HG02973 (cell line): ENCODE results near the gene PLXDC2.
"Not testable (repeated sequence)": the region's sequence is repeated elsewhere in the genome, so short reads cannot be mapped to it uniquely, and the experiment has no call there.

Source experiments
- ATAC-seq: cut with Tn5 transposase; IDR thresholded peaks from one replicate; pipeline ENCODE4 v1.9.1; 2021; ENCODE audit warnings: moderate library complexity; ENCODE audit not compliant: unreplicated experiment

PLXDC2 gene

GRCh38 chr10:19970256-19970655 is 154.0 kb downstream of the PLXDC2 start:
- ATAC-seq = no peak

DNA sequence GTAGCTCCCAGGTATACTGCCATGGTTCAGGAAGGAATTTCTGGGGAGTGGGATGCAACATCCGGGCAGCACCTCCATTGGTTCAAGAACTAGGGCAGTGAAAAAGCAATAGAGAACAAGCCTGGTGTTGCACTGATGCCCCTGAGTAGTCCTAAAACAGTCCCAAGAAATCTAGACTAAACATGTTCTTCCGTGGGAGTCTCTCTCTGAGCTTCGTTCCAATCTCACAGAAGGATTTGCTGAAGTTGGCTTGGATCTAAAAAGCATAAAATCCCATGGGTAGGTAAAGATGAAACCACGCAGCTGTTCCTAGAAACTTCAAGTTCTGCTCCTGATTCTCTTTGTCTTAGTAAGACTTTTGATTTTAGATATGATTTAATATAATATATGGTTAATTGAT is 154.5 kb downstream of the PLXDC2 start:
- no peak for ATAC-seq

- no peak for ATAC-seq
Observed at GRCh38 chr10:19971343-19972052, 155.3 kb downstream of the PLXDC2 start.

- ATAC-seq = no peak
Observed at GRCh38 chr10:19974138-19974537, 157.9 kb downstream of the PLXDC2 start.

DNA sequence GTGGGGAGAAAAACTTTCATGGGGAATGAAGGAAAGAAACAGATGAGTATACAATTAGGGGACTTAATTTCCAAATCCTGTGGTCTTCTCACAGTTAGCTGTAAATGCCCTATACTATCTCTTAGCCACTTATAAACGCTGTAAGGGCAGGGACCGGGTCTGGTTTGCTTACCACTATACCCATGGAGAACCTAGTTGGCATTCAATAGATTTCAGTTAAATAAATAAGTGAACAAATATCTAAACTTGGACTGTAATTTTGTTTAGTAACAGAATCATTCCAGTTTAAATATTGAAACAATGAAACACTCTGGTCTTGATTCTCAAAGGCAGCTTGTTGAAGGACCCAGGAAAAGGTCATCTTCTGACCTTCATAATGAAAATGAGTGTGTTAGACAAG is 158.3 kb downstream of the PLXDC2 start:
- ATAC-seq = no peak

DNA sequence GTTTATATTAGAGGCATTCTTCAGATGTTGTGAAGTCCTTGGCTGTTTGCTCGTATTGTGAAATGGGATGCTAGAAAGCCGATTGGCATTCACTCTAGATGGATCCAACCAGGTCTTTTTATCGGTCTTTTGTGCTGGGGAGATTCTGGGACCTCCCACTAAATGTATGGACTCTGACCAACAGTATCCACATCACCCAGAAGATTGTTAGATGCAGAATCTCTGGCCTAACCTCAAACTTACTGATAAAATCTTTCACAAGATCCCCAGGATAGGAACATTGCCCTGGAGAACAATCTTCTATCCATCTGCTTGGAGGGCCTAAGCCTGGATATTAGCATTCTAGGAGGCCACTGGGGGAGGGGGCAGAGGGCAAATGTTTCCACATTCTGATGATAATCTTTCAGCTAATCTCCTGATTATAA is 160.9 kb downstream of the PLXDC2 start:
- ATAC-seq = no peak

GRCh38 chr10:19979628-19980027 is 163.4 kb downstream of the PLXDC2 start:
- ATAC-seq = no peak

GRCh38 chr10:19983880-19984565 is 167.8 kb downstream of the PLXDC2 start:
- ATAC-seq = no peak

- no peak for ATAC-seq
Observed at GRCh38 chr10:19985745-19986144, 169.5 kb downstream of the PLXDC2 start.

- no peak for ATAC-seq
Observed at GRCh38 chr10:19986591-19986990, 170.4 kb downstream of the PLXDC2 start.

DNA sequence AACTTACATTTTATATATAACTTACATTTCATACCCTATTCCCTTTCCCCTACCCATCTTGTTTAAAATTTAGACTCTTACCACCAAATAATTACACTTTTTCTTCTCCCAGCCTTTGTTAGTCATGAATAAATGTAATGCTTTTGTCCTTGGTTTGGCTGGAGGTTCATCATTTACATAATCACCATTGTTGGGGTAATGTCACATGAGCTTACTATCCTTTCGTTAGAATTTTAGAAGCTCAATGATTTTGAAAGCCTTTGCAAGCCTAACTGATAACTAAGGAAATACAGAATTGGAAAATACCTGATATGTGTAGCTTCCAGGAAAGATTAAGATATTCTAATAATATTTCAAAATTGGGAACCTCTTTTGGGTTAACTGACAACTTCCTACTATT is 171.7 kb downstream of the PLXDC2 start:
- ATAC-seq = no peak

DNA sequence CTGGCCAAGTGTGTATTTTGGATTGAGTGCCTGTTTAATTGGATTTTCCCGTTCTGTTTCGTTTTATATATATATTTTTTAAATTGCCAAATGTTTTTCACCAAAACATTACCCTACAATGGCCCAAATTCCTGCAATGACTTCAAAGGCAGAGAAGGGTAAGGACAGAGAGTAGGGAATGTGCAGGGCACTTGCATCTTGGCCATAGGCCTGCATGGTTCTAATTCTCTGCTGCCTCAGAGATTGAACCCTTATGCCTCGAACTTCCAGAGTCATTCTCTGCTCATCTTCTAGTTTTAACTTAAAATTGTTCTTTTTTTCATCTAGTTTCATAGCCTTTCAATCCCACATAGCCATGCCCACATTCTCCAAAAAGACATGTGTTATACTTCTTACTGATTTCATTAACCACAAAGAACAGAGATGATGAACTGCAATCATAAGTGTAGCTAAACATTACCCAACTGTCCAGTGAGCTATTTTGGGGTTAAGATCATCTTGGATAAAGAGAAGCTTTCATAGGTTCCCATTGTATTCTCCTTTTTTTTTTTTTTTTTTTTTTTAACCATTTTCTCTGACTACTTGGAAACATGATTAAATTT is 177.6 kb downstream of the PLXDC2 start:
- peak; percentile 65 for ATAC-seq

- ATAC-seq = no peak
Observed at GRCh38 chr10:19998482-19998881, 182.2 kb downstream of the PLXDC2 start.

GRCh38 chr10:19999431-19999830 is 183.2 kb downstream of the PLXDC2 start:
- no peak for ATAC-seq

DNA sequence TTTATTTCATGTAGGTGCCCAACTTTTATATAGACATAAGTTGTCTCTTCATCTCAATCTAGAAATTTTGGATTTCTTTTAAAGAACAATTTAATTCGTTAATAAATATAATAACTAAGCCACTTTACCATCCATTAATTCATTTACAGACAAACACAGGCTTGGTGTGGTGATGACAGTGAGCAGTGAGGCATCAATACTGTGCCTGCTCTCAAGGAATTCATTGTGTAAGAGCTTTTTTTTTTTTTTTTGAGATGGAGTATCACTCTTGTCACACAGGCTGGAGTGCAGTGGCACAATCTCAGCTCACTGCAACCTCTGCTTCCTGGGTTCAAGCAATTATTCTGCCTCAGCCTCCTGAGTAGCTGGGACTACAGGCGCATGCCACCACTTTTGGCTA is 185.8 kb downstream of the PLXDC2 start:
- not testable (repeated sequence) for ATAC-seq

GRCh38 chr10:20002657-20003056 is 186.4 kb downstream of the PLXDC2 start:
- ATAC-seq = no peak

GRCh38 chr10:20004087-20004523 is 187.9 kb downstream of the PLXDC2 start:
- peak; percentile 50 for ATAC-seq

GRCh38 chr10:20005638-20006037 is 189.4 kb downstream of the PLXDC2 start:
- no peak for ATAC-seq

DNA sequence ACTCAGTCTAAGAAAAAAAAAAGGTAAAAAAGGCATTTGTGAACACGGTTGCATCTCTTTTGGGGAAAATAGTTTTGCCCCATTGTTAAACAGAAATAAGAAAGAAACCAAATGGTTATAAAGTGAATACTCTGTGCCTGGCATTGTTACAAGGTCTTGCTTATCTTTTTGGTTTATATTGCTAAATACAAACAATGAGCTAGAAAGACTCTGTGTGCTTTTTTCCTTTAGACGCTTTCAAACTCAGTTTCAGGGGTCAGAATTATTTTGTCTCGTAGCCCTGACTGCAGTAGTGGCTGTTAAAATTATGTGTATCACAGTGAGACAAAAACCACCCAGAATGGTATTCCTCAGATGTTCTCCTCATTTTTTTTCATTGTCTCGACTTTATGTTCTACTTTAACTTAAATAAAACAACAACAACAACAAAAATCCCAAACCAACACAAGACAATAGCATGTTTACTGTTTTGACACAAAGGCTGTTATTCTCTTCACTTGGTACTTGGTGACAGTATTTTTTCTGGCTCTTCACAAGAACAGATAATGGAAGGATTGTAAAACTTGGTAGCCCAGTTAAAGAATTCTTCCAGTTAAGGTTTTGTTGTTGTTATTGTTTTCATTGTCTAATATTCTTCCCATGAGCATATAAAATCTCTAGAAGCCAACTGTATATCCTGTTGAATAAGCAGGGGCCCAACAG is 190.1 kb downstream of the PLXDC2 start:
- no peak for ATAC-seq

DNA sequence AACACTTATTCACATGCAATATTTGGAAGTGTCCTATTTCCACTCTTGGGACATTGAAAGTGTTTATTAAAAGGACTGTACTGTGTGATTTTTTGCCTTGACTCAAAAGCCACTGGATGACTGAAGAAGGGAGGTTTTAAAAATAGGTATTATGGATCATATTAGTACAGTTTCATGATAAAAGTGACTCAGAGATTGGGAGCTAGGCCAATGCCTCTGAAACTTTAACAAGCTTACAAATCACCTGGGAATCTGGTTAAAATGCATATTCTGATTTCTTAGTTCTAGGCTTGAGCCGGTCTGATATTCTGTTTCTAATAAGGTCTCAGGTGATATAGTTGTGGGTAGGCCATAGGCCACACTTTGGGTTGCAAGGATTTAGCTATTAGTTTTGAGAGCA is 191.2 kb downstream of the PLXDC2 start:
- ATAC-seq = no peak

DNA sequence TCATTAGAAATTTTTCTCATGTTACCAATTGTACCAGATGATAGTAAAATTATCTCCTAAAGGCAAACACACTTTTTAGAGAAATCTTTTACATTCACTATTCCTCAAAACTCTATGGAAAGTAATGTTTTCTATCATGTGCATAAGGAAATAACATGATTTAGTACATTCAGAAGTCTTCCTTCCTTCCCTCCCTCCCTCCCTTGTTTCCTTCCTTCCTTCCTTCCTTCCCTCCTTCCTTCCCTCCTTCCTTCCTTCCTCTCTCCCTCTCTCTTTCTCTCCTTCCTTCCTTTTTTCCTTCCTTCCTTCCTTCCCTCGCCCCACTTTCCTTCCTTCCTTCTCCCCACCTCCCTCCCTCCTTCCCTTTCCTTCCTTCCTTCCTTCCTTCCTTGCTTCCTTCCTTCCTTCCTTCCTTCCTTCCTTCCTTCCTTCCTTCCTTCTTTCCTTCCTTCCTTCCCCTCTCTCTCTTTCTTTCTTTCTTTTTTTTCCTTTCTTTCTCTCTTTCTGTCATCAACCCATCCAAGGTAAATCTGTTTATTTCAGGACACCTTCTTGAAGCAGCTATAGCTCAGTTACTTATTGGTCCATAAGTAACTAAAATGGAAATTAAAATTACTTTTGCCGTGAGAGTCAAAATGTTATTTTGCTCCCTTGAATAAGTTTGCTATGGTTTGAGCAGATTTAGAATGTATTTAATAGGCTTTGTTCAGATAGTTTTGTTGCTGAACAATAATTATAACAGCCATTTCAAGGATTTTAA is 197.9 kb downstream of the PLXDC2 start:
- ATAC-seq = no peak
